HepG2 (cell line): Measurements from ENCODE around the gene VEGFB. TPM values are rescaled to one million over a fixed set of nuclear protein-coding genes. Genes with fewer than 3 reads are reported as not detected.

ENCODE experiments used
- ATAC-seq: fragments of 200-7000 bp; cut with Tn5 transposase; 3 replicates; pipeline ENCODE4 v1.9.1; 2020; ENCODE audit warnings: mild to moderate bottlenecking, moderate library complexity
- BruUV-seq: library from RNA; stranded (reverse); fragments of 400-500 nt; replicated peaks from 2 replicates; lab custom pipeline; 2021; lab: Mats Ljungman, UMichigan
- CTCF ChIA-PET: fragments of 300-600 bp; formaldehyde crosslinking; extraction: SDS; loops from one replicate; lab custom pipeline; 2021; ENCODE audit warnings: low total read pairs, inconsistent platforms, low intra/inter-chr PET ratio; lab: Yijun Ruan, JAX
- POLR2A ChIA-PET: fragments of 350-600 bp; sonication (Branson Sonifier 250); formaldehyde crosslinking; loops from one replicate; lab custom pipeline; 2020; ENCODE audit warnings: antibody characterized with exemption, inconsistent platforms; lab: Yijun Ruan, JAX
- DNase-seq: peaks from one replicate; pipeline ENCODE4 v3.0.0-alpha.2; 2015; ENCODE audit warnings: low spot score
- FAIRE-seq: peaks from 3 replicates; lab custom pipeline; 2011; peaks lifted over from hg19 to GRCh38; lab: Jason Lieb, UNC
- H2AFZ ChIP-seq: one replicate; pipeline ENCODE4 v1.6.1; 2011; ENCODE audit warnings: low read length, inconsistent platforms
- H3K27ac ChIP-seq: fragments of 300-600 bp; 3 replicates; pipeline ENCODE4 v1.8.0; 2011; ENCODE audit warnings: mixed run types, mild to moderate bottlenecking, mixed read lengths, low read length, inconsistent platforms; ENCODE audit not compliant: insufficient read depth; ENCODE audit errors: extremely low read length
- H3K27me3 ChIP-seq, 2 experiments: fragments of 200-600 bp in 1 of 2; 2 replicates in 1 of 2; 3 replicates in 1 of 2; pipeline versions ENCODE4 v1.6.0 to v1.8.0; 2011; ENCODE audit warnings: low read length in 2 of 2, mild to moderate bottlenecking in 2 of 2, moderate library complexity in 2 of 2, inconsistent platforms in 1 of 2; ENCODE audit not compliant: insufficient read depth in 2 of 2, control insufficient read depth in 1 of 2
- H3K36me3 ChIP-seq, 2 experiments: fragments of 200-600 bp in 1 of 2; replicated peaks in 1 of 2; 2 replicates in 1 of 2; 3 replicates in 1 of 2; pipeline versions ENCODE4 v1.5.1 to v1.8.0; 2011; ENCODE audit warnings: low read length in 2 of 2, inconsistent platforms in 1 of 2; ENCODE audit not compliant: insufficient read depth in 2 of 2, control insufficient read depth in 1 of 2
- H3K4me1 ChIP-seq: 2 replicates; pipeline ENCODE4 v1.5.1; 2012; ENCODE audit warnings: low read length, inconsistent platforms; ENCODE audit not compliant: insufficient read depth
- H3K4me2 ChIP-seq: 2 replicates; pipeline ENCODE4 v1.6.0; 2011; ENCODE audit warnings: low read depth, low read length, inconsistent platforms
- H3K4me3 ChIP-seq, 3 experiments: fragments of 200-600 bp in 1 of 3; sonication (generic), shearing (Covaris generic) in 1 of 3; replicated peaks in 1 of 3; 2 replicates each; pipeline ENCODE4 v1.5.1; 2011 to 2016; ENCODE audit warnings: low read length in 3 of 3, inconsistent platforms in 2 of 3, low read depth in 2 of 3, mild to moderate bottlenecking in 2 of 3, control low read depth in 1 of 3, mixed read lengths in 1 of 3; ENCODE audit not compliant: insufficient read depth in 1 of 3
- H3K79me2 ChIP-seq: one replicate; pipeline ENCODE4 v1.6.1; 2011; ENCODE audit warnings: low read length, inconsistent platforms; ENCODE audit not compliant: insufficient read depth
- H3K9ac ChIP-seq: 2 replicates; pipeline ENCODE4 v1.6.0; 2011; ENCODE audit warnings: mild to moderate bottlenecking, low read depth, low read length, inconsistent platforms; ENCODE audit not compliant: insufficient read depth
- H3K9me3 ChIP-seq: 2 replicates; pipeline ENCODE4 v1.5.1; 2012; ENCODE audit warnings: mild to moderate bottlenecking, low read length
- H4K20me1 ChIP-seq: 2 replicates; pipeline ENCODE4 v1.6.0; 2011; ENCODE audit warnings: inconsistent platforms, mild to moderate bottlenecking, low read length, moderate library complexity; ENCODE audit not compliant: insufficient read depth
- KDM5B ChIP-seq: sonication (generic); formaldehyde crosslinking; IDR thresholded peaks from 2 replicates; pipeline ENCODE4 v1.4.0; 2020; ENCODE audit warnings: missing genetic modification reagents, mild to moderate bottlenecking, borderline replicate concordance
- POLR2A ChIP-seq, 2 experiments: IDR thresholded peaks; 2 replicates each; pipeline ENCODE4 v1.6.1; 2011; ENCODE audit warnings: low read depth in 2 of 2, low read length in 2 of 2, mild to moderate bottlenecking in 1 of 2, moderate library complexity in 1 of 2; ENCODE audit not compliant: insufficient read depth in 1 of 2
- ZNF768 ChIP-seq: sonication (generic); formaldehyde crosslinking; IDR thresholded peaks from 2 replicates; pipeline ENCODE4 v1.4.0; 2020; ENCODE audit warnings: missing genetic modification reagents
- WGBS: methylation state at CpG from one replicate; pipeline ENCODE4 v1.1.6; 2017; ENCODE audit warnings: low lambda C conversion rate; 5-methylcytosine and 5-hydroxymethylcytosine counted together
- in situ Hi-C: cut with HindIII; loops from 2 replicates; pipeline ENCODE4 v1.10.0; 2017; ENCODE audit warnings: low pct_unique_long_range_greater_than_20kb; ENCODE audit not compliant: extremely low pct_ligation_motif_present
- intact Hi-C: fragments of 100-400 bp; cut with micrococcal nuclease; formaldehyde crosslinking; loops from one replicate; pipeline ENCODE4 v1.10.0; 2022; ENCODE audit not compliant: unreplicated experiment
- polyA plus RNA-seq, 8 experiments: library from polyadenylated mRNA; depleted of rRNA in 3 of 8; stranded (reverse) in 7 of 8; unstranded in 1 of 8; fragments of >200 nt; fragmentation: Illumina TruSeq in 4 of 8; extraction: Trizol in 4 of 8; gene quantifications; 2 replicates each; pipeline versions ENCODE4 v1.2.1 to v1.2.3, GENCODE V29; 2011 to 2016; ENCODE audit warnings: low read depth in 4 of 8, missing spikeins in 1 of 8, mixed read lengths in 1 of 8; ENCODE audit not compliant: insufficient read depth in 1 of 8
- total RNA-seq, 5 experiments: library from RNA; depleted of rRNA; stranded (reverse); fragments of >200 nt; fragmentation: Illumina TruSeq; extraction: Trizol; gene quantifications; 2 replicates each; pipeline ENCODE4 v1.2.3, GENCODE V29; 2016; ENCODE audit warnings: low read depth in 1 of 5
- TF ChIP-seq, protein P1 (sequence below): sonication (generic); formaldehyde crosslinking; IDR thresholded peaks from 2 replicates; pipeline ENCODE4 v1.4.0; 2020; ENCODE audit warnings: missing genetic modification reagents

The VEGFB gene
- total and polyA plus RNA-seq, 2 of the 13 experiments (the other 11 are each of a cell fraction or from before 2014, with no cell fraction given): 9.0 to 11.3 TPM

DNA sequence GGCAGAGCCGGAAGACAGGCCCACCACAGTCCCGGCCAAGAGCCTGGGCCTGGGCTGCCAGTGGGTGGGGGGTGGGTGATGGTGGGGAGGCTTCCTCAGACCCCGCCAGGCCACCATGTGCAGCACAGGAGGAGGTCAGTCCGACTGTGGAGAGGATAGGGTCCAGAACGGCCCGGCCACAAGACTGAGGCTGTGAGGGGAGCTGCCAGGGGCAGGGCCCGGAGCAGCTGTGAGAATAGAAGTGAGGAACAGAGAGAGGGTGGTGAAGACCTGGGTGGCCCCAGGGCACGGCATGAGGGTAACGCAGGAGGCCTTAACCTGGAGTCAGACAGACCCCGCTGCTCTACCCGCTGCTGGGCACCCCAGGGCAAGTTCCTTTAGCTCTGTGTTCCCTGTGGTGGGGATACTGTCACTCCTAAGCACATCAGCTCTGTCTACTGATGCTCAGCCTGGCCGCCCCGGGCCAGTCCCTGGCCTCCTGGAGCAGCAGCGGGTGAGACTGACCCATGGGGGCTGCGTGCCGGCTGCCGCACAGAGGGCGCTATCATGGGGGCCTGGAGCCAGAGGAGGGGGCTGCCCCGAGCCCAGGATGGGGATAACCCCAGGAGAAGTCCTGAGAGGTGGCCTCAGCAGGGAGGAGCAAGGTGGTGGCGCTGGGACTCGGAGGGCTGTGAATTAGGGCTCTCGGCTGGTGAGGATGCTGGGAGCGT, 26.1 kb upstream of the VEGFB start:
- H3K79me2 ChIP-seq: no peaks in the 10 kb centered on the region
- H3K27ac ChIP-seq: no peak overlapping the region
- TF ChIP-seq ZNF768 (CRISPR knock-in tag): no peak
- 0 out of 4 replicates have a peak, but pooled peaks of 1 of the 2 experiments have one; percentile 1 for TF ChIP-seq POLR2A (IDR thresholded peaks at IDR 0.05; ENCODE audit: insufficient read depth in 1 of 2, low read depth in 2 of 2, low read length in 2 of 2)
- TF ChIP-seq, protein P1, sequence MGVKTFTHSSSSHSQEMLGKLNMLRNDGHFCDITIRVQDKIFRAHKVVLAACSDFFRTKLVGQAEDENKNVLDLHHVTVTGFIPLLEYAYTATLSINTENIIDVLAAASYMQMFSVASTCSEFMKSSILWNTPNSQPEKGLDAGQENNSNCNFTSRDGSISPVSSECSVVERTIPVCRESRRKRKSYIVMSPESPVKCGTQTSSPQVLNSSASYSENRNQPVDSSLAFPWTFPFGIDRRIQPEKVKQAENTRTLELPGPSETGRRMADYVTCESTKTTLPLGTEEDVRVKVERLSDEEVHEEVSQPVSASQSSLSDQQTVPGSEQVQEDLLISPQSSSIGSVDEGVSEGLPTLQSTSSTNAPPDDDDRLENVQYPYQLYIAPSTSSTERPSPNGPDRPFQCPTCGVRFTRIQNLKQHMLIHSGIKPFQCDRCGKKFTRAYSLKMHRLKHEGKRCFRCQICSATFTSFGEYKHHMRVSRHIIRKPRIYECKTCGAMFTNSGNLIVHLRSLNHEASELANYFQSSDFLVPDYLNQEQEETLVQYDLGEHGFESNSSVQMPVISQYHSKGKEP (CRISPR knock-in tag): no peak
- TF ChIP-seq KDM5B (CRISPR knock-in tag): no peak
- WGBS: 83% methylated on average over 18 of the region's 23 CpGs
- peaks cover 0 to 1% of the 10 kb centered on the region in 2 experiments; a peak in 1 of 5 replicates for H3K27me3 ChIP-seq
- peaks cover 12% of the 10 kb centered on the region in 2 experiments; a peak in 4 of 5 replicates for H3K36me3 ChIP-seq
- H2AFZ ChIP-seq: no peak overlapping the region
- no peak overlapping the region for H3K9ac ChIP-seq
- DNase-seq: no peak
- H3K4me3 ChIP-seq: no peak overlapping the region
- FAIRE-seq: no peak
- 0 out of 2 replicates have a peak, but pooled peaks cover 2% of the 10 kb centered on the region for H4K20me1 ChIP-seq
- no peak overlapping the region for H3K4me2 ChIP-seq
- peaks cover 17% of the 10 kb centered on the region for H3K4me1 ChIP-seq
- ChIA-PET POLR2A (interaction anchor here (1.4 kb wide), 1 partner anchor 61 kb away, joined by 5 read pairs; no protein-coding TSS in a partner anchor), CTCF (no interaction called here)
- H3K9me3 ChIP-seq: no peaks in the 10 kb centered on the region
- in situ Hi-C loops: no loop called here
- BruUV-seq: no TSS peak
- peak; percentile 11 for ATAC-seq
- intact Hi-C loops: no loop called here
